ENCODE data around the gene TFDP1.

TFDP1 gene, protein sequence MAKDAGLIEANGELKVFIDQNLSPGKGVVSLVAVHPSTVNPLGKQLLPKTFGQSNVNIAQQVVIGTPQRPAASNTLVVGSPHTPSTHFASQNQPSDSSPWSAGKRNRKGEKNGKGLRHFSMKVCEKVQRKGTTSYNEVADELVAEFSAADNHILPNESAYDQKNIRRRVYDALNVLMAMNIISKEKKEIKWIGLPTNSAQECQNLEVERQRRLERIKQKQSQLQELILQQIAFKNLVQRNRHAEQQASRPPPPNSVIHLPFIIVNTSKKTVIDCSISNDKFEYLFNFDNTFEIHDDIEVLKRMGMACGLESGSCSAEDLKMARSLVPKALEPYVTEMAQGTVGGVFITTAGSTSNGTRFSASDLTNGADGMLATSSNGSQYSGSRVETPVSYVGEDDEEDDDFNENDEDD
- 23.2 to 39.6 (median 33.9) reads per million in 3 donors for total RNA-seq

DNA sequence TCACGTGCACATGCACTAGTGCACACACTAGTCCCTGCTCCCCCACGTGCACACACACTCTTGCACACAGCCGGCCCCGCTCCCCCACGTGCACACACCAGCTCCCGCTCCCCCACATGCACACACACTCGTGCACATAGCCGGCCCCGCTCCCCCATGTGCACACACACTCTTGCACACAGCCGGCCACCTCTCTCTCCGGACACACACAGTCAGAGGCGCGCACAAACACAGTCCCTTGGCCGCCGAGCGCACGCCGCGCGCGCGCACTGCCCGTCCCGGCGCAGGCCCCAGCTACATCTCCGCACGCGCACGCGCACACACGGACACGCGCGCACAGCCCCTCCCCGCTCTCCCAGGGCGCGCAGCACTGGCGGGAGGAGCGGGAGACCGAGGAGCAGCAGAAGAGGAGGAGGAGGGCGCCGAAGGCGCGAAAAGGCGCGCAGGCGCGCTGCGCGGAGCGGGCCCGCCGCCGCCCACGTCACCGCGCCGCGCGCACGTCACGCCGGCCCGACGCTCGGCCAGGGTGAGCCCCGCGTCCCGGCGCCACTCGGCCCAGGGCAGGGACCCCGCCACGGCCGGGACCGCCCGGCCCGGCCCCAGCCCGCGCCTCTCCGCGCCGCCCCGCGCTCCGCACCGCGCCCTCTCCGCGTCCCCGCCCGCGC, at the start of gene TFDP1:
Gene TFDP1 (plus strand): TSS at position 549 of the 665 bp plus-strand sequence. CDS start 1,085 bp downstream, outside the sequence.
- DNase-seq: peak; percentile 10 to 37 (median 17)
- no peaks in the 10 kb centered on the region for H3K9me3 ChIP-seq (ENCODE audit: control insufficient read depth, low read length)
- no peak within 1 kb of the TSS for H3K27ac ChIP-seq (ENCODE audit: insufficient read depth, low read length, poor library complexity, severe bottlenecking)
- no peaks in the 10 kb centered on the region for H3K27me3 ChIP-seq (replicated peaks; ENCODE audit: control insufficient read depth, insufficient read depth, low read length, poor library complexity, severe bottlenecking)
- peak within 1 kb of the TSS; percentile 67 for H3K4me3 ChIP-seq (ENCODE audit: insufficient read depth, low read depth, low read length, poor library complexity, severe bottlenecking)
- peaks cover 12% of the 10 kb centered on the region for H3K4me1 ChIP-seq (ENCODE audit: control insufficient read depth, insufficient read depth, low read length, poor library complexity, severe bottlenecking)
- no peaks in the 10 kb centered on the region for H3K36me3 ChIP-seq (ENCODE audit: control insufficient read depth, insufficient read depth, low read length)

DNA sequence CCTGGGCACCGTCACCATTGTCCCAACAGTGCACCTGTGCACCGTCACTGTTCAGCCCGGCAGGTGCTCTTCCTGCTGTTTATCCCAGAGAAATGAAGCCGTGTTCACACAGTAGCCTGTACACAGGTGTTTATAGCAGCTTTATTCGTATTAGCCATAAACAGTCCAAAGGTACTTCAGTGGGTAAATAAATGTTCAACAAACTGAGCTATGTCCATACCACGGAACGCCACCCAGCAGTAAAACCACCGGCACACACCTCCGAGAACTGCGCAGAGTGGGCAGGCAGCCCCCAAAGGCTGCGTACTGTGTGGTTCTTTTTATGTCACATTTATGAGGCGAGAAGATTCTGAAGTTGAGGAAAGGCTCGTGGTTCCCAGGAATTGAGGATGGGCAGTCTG, 49.2 kb upstream of the TFDP1 start:
- no peaks in the 10 kb centered on the region for H3K36me3 ChIP-seq (ENCODE audit: control insufficient read depth, insufficient read depth, low read length)
- no peak for DNase-seq
- H3K4me3 ChIP-seq (ENCODE audit: insufficient read depth, low read depth, low read length, poor library complexity, severe bottlenecking): no peak overlapping the region
- H3K27ac ChIP-seq (ENCODE audit: insufficient read depth, low read length, poor library complexity, severe bottlenecking): no peak overlapping the region
- H3K9me3 ChIP-seq (ENCODE audit: control insufficient read depth, low read length): no peaks in the 10 kb centered on the region
- no peaks in the 10 kb centered on the region for H3K27me3 ChIP-seq (replicated peaks; ENCODE audit: control insufficient read depth, insufficient read depth, low read length, poor library complexity, severe bottlenecking)
- H3K4me1 ChIP-seq (ENCODE audit: control insufficient read depth, insufficient read depth, low read length, poor library complexity, severe bottlenecking): no peaks in the 10 kb centered on the region

DNA sequence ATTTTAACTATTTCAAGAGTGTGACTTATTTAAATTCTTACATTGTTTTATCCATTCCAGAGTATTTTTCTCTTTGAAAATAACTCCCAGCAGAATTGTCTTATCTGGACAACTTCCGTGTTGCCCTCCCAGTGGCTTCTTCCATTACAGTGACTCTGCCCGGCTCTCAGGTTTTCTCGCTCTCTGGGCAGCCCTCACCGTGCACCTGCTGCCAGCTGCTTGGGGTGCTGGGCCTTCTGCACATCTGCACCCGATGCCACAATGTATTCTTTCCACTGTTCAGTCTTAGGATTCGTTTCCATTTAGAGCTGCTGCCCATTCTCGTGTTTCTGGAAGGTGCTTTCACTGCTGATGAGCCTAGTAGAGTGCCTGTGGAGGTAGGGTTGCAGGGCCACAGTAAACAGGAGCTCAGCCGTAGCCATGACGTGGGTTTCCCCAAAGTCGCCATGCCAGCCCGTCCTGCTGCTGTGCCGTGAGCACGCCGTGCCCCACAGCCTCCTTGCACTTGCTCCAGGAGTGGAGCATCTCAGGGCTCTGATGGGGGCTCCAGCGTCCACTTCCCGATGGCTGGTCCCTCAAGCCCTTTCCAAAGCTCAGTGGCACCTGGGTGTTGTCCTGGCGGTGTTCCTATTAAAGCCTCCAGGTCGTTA, 48.0 kb upstream of the TFDP1 start:
- H3K27ac ChIP-seq (ENCODE audit: insufficient read depth, low read length, poor library complexity, severe bottlenecking): no peak overlapping the region
- H3K36me3 ChIP-seq (ENCODE audit: control insufficient read depth, insufficient read depth, low read length): no peaks in the 10 kb centered on the region
- H3K4me3 ChIP-seq (ENCODE audit: insufficient read depth, low read depth, low read length, poor library complexity, severe bottlenecking): no peak overlapping the region
- H3K4me1 ChIP-seq (ENCODE audit: control insufficient read depth, insufficient read depth, low read length, poor library complexity, severe bottlenecking): no peaks in the 10 kb centered on the region
- DNase-seq: no peak
- H3K27me3 ChIP-seq (replicated peaks; ENCODE audit: control insufficient read depth, insufficient read depth, low read length, poor library complexity, severe bottlenecking): no peaks in the 10 kb centered on the region
- no peaks in the 10 kb centered on the region for H3K9me3 ChIP-seq (ENCODE audit: control insufficient read depth, low read length)

DNA sequence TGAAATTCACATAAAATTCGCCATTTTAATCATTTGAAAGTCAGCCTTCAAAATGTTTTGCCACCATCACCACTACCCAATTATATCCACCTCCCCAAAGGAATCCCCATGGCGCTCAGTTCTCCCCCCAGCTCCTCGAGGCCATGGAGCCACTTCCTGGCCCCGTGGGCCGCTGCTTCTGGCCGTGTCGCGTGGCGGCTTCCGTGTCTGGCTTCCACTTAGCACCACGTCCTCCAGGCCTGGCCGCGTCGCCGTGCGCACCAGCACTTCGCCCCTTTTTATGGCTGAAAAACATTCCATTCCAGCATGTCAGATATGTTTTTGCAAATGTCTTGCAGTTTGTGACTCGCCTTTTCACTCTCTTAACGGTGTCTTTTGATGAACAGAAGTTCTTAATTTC, 47.3 kb upstream of the TFDP1 start:
- H3K36me3 ChIP-seq (ENCODE audit: control insufficient read depth, insufficient read depth, low read length): no peaks in the 10 kb centered on the region
- H3K4me1 ChIP-seq (ENCODE audit: control insufficient read depth, insufficient read depth, low read length, poor library complexity, severe bottlenecking): no peaks in the 10 kb centered on the region
- H3K9me3 ChIP-seq (ENCODE audit: control insufficient read depth, low read length): no peaks in the 10 kb centered on the region

DNA sequence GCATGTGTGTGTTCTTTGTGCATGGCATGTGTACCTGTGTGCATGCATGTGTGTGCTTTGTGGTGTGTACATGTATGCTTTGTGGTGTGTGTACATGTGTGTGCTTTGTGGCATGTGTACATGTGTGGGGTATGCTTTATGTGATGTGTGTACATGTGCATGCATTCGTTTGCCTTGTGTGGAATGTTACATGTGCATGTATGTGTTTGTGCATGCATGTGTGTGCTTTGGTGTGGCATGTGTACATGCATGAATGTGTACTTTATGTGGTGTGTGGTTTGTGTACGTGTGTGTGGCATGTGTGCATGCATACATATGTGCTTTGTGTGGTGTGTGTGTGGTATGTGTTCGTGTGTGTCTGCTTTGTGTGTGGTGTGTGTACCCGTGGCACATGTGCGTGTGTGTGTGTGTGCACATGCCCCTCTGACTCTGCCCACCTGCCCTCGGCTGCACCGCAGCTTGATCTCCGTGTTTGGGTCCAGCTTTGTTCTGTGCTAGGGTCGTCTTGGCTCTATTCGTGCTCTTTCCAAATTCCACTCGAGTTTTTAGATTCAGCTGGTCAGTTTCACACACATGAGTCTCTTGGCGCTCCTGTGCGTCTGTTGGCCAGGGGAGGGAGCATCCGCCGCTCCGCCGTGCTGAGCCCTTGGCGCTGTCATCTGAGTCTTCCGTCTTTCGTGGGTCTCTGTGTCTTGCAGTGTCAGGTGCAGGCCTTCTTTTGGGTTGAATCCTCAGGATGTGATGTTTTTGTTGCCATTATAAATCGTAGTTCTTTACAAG, 46.5 kb upstream of the TFDP1 start:
- H3K36me3 ChIP-seq (ENCODE audit: control insufficient read depth, insufficient read depth, low read length): no peaks in the 10 kb centered on the region

More for the DNA sequence above, 47.3 kb upstream of the TFDP1 start:
- no peak overlapping the region for H3K4me3 ChIP-seq (ENCODE audit: insufficient read depth, low read depth, low read length, poor library complexity, severe bottlenecking)
- no peaks in the 10 kb centered on the region for H3K27me3 ChIP-seq (replicated peaks; ENCODE audit: control insufficient read depth, insufficient read depth, low read length, poor library complexity, severe bottlenecking)
- DNase-seq: no peak
- H3K27ac ChIP-seq (ENCODE audit: insufficient read depth, low read length, poor library complexity, severe bottlenecking): no peak overlapping the region

DNA sequence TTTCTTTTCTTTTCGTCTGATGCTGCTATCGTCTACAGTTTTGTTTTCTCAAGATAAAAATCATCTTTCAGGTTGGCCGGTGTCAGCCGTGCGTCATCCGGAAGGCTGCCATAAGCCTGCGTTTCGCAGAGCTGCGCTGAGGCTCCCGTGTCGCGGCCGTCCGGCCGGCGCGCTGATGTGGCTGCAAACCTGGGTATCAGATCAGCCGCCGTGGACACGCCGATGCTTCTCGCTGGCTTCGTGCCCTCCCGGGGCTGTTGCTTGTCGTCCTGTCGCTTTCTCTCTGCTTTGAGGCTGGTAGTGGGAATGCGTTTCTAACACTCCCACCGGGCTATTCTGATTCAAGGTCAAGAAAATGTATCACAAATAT, 45.9 kb upstream of the TFDP1 start:
- no peak for DNase-seq
- Histone ChIP-seq H3K9me3 (ENCODE audit: control insufficient read depth, low read length) (no peaks in the 10 kb centered on the region), H3K4me1 (ENCODE audit: control insufficient read depth, insufficient read depth, low read length, poor library complexity, severe bottlenecking) (no peaks in the 10 kb centered on the region), H3K4me3 (ENCODE audit: insufficient read depth, low read depth, low read length, poor library complexity, severe bottlenecking) (no peak overlapping the region), H3K27me3 (replicated peaks; ENCODE audit: control insufficient read depth, insufficient read depth, low read length, poor library complexity, severe bottlenecking) (no peaks in the 10 kb centered on the region), H3K36me3 (ENCODE audit: control insufficient read depth, insufficient read depth, low read length) (no peaks in the 10 kb centered on the region), H3K27ac (ENCODE audit: insufficient read depth, low read length, poor library complexity, severe bottlenecking) (no peak overlapping the region)

More for the DNA sequence above, 46.5 kb upstream of the TFDP1 start:
- Histone ChIP-seq H3K27ac (ENCODE audit: insufficient read depth, low read length, poor library complexity, severe bottlenecking) (no peak overlapping the region), H3K4me1 (ENCODE audit: control insufficient read depth, insufficient read depth, low read length, poor library complexity, severe bottlenecking) (no peaks in the 10 kb centered on the region), H3K4me3 (ENCODE audit: insufficient read depth, low read depth, low read length, poor library complexity, severe bottlenecking) (no peak overlapping the region), H3K9me3 (ENCODE audit: control insufficient read depth, low read length) (no peaks in the 10 kb centered on the region), H3K27me3 (replicated peaks; ENCODE audit: control insufficient read depth, insufficient read depth, low read length, poor library complexity, severe bottlenecking) (no peaks in the 10 kb centered on the region)
- no peak for DNase-seq

DNA sequence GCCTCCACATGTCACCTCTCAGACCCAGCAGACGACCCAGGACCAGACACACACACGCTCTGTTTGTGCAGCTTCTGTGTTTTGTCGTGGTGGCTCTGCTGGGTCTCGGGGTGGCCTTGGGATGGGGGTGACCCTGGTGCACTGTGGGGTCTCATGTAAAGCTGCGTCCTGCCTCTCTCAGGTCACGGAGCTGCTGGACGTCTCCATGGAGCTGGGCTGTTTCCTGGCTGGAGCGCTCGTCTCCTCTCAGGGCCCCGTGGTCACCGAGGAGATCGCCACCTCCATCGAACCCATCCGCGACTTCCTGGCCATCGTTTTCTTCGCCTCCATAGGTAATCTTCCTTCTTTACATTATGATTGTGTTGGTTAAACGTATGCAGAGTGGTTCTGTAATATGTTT, 45.4 kb upstream of the TFDP1 start:
- Histone ChIP-seq H3K27ac (ENCODE audit: insufficient read depth, low read length, poor library complexity, severe bottlenecking) (no peak overlapping the region), H3K36me3 (ENCODE audit: control insufficient read depth, insufficient read depth, low read length) (no peaks in the 10 kb centered on the region), H3K27me3 (replicated peaks; ENCODE audit: control insufficient read depth, insufficient read depth, low read length, poor library complexity, severe bottlenecking) (no peaks in the 10 kb centered on the region), H3K4me3 (ENCODE audit: insufficient read depth, low read depth, low read length, poor library complexity, severe bottlenecking) (no peak overlapping the region), H3K4me1 (ENCODE audit: control insufficient read depth, insufficient read depth, low read length, poor library complexity, severe bottlenecking) (no peaks in the 10 kb centered on the region), H3K9me3 (ENCODE audit: control insufficient read depth, low read length) (no peaks in the 10 kb centered on the region)
- DNase-seq: no peak

DNA sequence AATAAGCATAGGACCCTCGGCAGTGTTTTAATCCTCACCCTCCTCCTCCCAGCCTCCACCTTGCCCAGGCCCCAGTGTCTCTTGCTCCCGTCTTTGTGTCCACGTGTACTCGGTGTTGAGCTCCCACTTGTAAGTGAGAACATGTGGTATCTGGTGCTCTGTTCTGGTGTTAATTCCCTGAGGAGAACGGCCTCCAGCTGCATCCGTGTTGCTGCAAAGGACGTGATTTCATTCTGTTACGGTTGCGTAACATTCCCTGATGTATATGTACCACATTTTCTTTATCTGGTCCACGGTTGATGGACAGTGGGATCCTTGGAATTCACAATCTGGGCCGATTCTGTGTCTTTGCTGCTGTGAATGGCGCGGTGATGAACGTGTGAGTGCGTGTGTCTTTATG, 44.7 kb upstream of the TFDP1 start:
- no peak overlapping the region for H3K4me3 ChIP-seq (ENCODE audit: insufficient read depth, low read depth, low read length, poor library complexity, severe bottlenecking)
- no peak overlapping the region for H3K27ac ChIP-seq (ENCODE audit: insufficient read depth, low read length, poor library complexity, severe bottlenecking)
- no peaks in the 10 kb centered on the region for H3K36me3 ChIP-seq (ENCODE audit: control insufficient read depth, insufficient read depth, low read length)
- no peaks in the 10 kb centered on the region for H3K27me3 ChIP-seq (replicated peaks; ENCODE audit: control insufficient read depth, insufficient read depth, low read length, poor library complexity, severe bottlenecking)
- DNase-seq: no peak
- no peaks in the 10 kb centered on the region for H3K9me3 ChIP-seq (ENCODE audit: control insufficient read depth, low read length)
- H3K4me1 ChIP-seq (ENCODE audit: control insufficient read depth, insufficient read depth, low read length, poor library complexity, severe bottlenecking): no peaks in the 10 kb centered on the region

DNA sequence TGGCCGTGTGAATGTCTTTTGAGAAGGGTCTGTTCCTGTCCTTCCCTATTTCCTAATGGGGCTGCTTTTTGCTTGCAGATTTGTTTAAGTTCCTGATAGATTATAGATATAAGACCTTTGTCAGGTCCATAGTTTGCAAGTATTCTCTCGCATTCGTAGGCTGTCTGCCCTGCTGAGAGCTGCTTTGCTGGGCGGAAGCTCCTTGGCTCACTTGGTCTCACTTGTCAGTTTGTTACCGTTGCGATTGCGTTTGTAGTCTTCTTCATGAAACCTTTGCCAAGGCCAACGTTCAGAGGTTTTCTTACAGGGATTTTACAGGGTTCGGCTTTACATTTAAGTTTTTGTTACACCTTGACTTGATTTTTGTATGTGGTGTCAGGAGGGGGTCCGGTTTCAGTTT, 44.0 kb upstream of the TFDP1 start:
- Histone ChIP-seq H3K36me3 (ENCODE audit: control insufficient read depth, insufficient read depth, low read length) (no peaks in the 10 kb centered on the region), H3K27ac (ENCODE audit: insufficient read depth, low read length, poor library complexity, severe bottlenecking) (no peak overlapping the region), H3K9me3 (ENCODE audit: control insufficient read depth, low read length) (no peaks in the 10 kb centered on the region), H3K4me1 (ENCODE audit: control insufficient read depth, insufficient read depth, low read length, poor library complexity, severe bottlenecking) (no peaks in the 10 kb centered on the region), H3K27me3 (replicated peaks; ENCODE audit: control insufficient read depth, insufficient read depth, low read length, poor library complexity, severe bottlenecking) (no peaks in the 10 kb centered on the region), H3K4me3 (ENCODE audit: insufficient read depth, low read depth, low read length, poor library complexity, severe bottlenecking) (no peak overlapping the region)
- DNase-seq: no peak
